Stimulated activated CD4-positive, alpha-beta T cell treated with anti-CD3 and anti-CD28 coated beads, Interleukin-15, amount 100 ng/mL, for 24 hours (primary cell): ENCODE measurements around the gene UNG.
A peak's percentile ranks its signal among the peaks of the same experiment; 100 is the strongest.

Experiments
- DNase-seq: peaks from one replicate; pipeline ENCODE4 v3.0.0-alpha.2; 2020

UNG gene

GRCh38 chr12:109092497-109093021 lies 4.8 kb upstream of the UNG start:
- peak; percentile 15 for DNase-seq

DNA sequence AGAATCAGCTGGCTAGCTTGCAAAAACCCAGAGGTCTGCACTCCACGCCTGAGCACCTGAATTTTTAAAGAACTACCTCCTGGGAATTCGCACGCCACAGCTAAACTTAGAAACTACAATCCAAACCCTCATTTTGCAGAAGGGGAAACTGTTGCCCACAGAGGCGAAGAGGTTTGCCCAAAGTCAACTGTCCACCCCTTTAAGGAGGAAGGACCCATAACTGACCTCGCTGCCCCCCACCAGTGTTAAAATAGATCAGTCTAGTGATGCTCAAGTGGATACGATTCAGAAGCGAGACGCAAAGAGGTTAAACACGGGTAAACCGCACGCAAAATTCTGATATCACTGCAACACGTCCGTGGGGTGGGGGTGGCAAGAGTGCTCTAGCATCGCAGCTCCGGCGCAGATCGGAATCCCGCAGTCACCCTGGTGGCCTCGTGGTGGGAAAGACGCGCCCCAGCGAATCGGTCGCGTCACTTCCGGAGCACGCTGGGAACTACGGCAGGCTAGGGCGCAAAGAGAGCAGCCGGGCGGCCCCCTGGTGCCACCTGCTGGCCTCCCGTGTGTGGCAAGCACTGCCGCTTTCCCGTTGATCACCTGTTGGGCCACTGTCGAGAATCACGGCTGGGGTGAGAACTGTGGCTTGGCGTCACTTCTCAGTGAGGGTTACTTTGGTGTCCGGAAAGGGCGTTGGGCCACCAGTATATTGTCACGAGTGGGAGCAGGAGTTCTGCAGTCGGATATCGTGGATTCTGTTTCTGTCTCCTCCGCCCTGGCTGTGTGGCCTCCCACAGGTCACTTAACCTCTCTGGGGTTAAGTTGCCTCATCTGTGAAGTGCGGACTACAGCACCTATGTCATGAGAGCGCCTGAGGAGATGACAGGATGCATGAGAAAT lies 4.1 kb upstream of the UNG start, which contains the start of gene ALKBH2:
Gene ALKBH2 (minus strand): TSS at position 451 of the 897 bp plus-strand sequence. CDS start 686 bp downstream, outside the sequence.
- DNase-seq, result peak; percentile 96

- DNase-seq, result no peak
These were observed 310 bp upstream of the UNG start for GRCh38 chr12:109097140-109097434.

DNA sequence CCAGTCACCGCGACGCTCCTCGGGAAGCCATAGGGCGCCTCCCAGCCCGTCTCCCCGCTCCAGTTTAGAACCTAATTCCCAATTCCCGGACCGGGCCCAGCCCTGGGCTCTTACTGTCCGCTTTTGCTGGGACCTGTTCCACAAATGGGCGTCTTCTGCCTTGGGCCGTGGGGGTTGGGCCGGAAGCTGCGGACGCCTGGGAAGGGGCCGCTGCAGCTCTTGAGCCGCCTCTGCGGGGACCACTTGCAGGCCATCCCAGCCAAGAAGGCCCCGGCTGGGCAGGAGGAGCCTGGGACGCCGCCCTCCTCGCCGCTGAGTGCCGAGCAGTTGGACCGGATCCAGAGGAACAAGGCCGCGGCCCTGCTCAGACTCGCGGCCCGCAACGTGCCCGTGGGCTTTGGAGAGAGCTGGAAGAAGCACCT lies 797 bp downstream of the UNG start:
- no peak for DNase-seq

- no peak for DNase-seq
These were observed 1.3 kb downstream of the UNG start for GRCh38 chr12:109098651-109099050.

GRCh38 chr12:109099431-109100020 lies 2.1 kb downstream of the UNG start:
- no peak for DNase-seq

GRCh38 chr12:109100741-109101140 lies 3.3 kb downstream of the UNG start:
- DNase-seq, result no peak

DNA sequence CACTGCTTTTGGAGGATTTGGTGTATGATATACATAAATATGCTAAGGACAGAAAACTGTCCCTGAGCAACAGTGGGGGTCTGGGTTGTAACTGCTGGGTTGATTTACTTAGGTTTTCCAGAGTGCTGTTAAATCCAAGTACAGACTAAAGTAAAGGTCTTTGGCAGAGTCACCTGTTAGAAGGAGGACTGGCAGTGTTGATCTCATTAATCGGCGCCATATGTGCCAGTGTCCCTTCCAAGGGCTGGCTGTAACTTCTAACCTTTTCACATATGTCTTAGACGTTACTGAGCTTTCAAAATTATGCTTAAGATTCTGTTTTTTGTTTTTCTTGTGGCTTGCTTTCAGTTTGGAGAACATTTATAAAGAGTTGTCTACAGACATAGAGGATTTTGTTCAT lies 5.1 kb downstream of the UNG start:
- DNase-seq, result no peak

DNA sequence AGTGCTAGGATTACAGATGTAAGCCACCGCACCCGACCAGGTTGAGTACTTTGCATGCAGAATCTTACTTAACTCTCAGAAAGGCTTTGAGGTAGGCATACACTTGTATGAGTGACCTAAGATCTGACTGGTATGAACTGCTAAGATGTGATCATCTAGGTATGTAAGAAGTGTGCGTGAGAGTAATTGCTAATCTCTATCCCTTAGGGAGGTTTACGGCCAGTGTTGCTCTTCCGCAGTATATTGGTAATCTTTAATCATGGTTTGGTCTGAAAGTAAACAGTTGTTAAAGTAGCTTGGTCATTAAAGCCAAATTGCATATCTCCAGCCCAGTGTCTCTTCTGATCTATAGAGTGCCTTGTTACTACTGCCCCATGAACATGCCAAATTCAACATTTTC lies 7.8 kb downstream of the UNG start:
- no peak for DNase-seq

DNA sequence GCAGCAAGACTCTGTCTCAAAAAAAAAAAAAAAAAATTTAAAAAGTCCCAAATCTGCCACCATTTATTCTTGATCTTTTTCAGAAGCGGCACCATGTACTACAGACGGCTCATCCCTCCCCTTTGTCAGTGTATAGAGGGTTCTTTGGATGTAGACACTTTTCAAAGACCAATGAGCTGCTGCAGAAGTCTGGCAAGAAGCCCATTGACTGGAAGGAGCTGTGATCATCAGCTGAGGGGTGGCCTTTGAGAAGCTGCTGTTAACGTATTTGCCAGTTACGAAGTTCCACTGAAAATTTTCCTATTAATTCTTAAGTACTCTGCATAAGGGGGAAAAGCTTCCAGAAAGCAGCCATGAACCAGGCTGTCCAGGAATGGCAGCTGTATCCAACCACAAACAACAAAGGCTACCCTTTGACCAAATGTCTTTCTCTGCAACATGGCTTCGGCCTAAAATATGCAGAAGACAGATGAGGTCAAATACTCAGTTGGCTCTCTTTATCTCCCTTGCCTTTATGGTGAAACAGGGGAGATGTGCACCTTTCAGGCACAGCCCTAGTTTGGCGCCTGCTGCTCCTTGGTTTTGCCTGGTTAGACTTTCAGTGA lies 12.5 kb downstream of the UNG start:
- DNase-seq, result no peak

GRCh38 chr12:109110988-109111495 lies 13.6 kb downstream of the UNG start:
- DNase-seq, result peak; percentile 72

GRCh38 chr12:109112720-109113465 lies 15.5 kb downstream of the UNG start:
- DNase-seq, result no peak

- no peak for DNase-seq
These were observed 16.4 kb downstream of the UNG start for GRCh38 chr12:109113661-109114321.

DNA sequence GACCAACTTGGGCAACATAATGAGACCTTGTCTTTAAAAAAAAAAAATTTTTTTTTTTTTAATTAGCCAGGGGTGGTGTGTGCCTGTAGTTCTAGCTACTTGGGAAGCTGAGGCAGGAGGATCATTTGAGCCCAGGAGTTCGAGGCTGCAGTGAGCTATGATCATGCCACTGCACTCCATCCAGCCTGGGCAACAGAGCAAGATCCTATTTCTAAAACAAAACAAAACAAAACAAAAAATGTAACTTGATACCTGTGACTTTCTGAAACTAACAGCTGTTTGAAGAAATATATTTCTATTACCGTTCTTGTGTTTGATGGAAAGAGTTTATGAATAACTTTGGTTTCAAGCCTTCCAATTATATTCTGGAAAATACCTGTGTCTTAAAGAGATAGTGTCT lies 17.2 kb downstream of the UNG start:
- no peak for DNase-seq

- DNase-seq, result no peak
These were observed 18.0 kb downstream of the UNG start for GRCh38 chr12:109115404-109115757.

DNA sequence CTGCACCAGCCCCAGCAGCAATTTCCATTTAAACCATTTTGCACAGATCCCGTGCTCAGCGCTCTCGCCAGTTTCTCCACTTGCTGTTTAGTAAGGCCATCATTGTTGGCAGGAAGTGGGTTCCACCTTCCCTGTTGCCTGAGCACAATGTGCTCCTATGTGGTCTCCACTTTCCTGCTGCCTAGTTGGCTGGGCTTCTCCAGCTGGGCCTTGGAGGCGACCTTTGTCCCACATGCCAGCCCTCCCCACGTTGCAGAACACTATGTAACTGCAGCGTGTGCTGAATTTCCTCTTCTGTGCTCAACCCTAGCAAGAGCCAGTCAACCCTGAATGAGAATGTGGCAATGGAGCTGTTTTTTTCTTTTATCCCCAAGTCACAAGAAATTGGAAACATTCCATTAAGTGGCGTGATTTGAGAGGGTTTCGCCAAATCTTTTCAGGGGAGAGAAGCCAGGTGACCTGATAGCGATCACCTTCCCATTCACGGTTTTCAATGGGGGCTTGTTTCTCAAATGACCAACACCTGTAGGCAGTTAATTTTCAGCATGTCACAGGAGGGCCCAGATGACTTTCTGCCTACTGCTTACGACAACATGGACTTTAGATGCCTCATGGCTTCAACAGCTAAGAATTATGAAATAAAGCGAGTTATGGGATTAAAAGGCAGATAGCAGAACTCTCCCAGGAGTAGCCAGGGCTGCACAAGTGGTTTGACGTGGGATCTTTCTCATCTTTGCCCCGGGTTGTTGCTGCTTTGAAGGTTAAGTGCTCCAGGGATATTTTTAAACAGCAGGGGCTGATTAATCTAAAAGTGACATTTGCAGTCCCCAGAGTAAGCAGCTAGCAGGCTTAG lies 18.6 kb downstream of the UNG start, which contains the start of gene ACACB:
Gene ACACB (plus strand): TSS at position 830 of the 853 bp plus-strand sequence. CDS start 22,819 bp downstream, outside the sequence.
- DNase-seq, result no peak

- DNase-seq, result no peak
These were observed 19.2 kb downstream of the UNG start for GRCh38 chr12:109116611-109116949.

GRCh38 chr12:109120095-109120494 lies 22.7 kb downstream of the UNG start:
- DNase-seq, result no peak

DNA sequence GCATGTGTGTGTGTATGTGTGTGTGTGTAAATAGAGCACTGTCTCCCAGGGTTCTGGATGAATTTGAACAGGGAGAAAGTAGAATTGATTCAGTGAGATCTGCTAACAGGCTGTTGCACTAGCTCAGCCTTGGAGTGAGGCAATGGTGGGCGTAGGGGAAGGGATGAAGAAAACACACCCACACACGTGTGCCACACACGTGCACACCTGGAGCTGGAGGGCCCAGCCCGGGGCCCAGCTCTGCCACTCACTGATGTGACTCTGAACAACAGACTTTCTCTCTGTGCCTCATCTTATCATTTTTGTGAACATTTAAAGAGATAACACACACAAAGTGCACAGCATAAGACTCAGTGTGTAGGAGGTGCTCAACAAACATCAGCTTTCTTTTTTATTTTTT lies 23.2 kb downstream of the UNG start:
- DNase-seq, result no peak

GRCh38 chr12:109121346-109121880 lies 24.0 kb downstream of the UNG start:
- DNase-seq, result no peak
